Activated CD8-positive, alpha-beta memory T cell treated with anti-CD3 and anti-CD28 coated beads for 36 hours (primary cell): Measurements from ENCODE around the gene ZPBP2. TPM values are rescaled to one million over a fixed set of nuclear protein-coding genes. Genes with fewer than 3 reads are reported as not detected.
"Not testable (repeated sequence)": the region's sequence is repeated elsewhere in the genome, so short reads cannot be mapped to it uniquely, and the experiment has no call there.

ENCODE experiments used
- CTCF ChIA-PET: fragments of 350-600 bp; sonication (Branson Sonifier 250); formaldehyde crosslinking; loops from one replicate; lab custom pipeline; 2021; ENCODE audit warnings: antibody characterized with exemption; lab: Charles Lee
- POLR2A ChIA-PET: fragments of 350-600 bp; sonication (Branson Sonifier 250); formaldehyde crosslinking; loops from one replicate; lab custom pipeline; 2021; ENCODE audit warnings: antibody characterized with exemption; lab: Charles Lee
- total RNA-seq, 2 experiments: library from RNA; stranded (reverse); gene quantifications; one replicate each; pipeline ENCODE4 v1.2.3, GENCODE V29; 2021

Gene ZPBP2
- total RNA-seq, 2 experiments from 2014 or later = 0.42 to 0.44 TPM

- POLR2A ChIA-PET = no interaction called here
- CTCF ChIA-PET = interaction anchor here (1.0 to 1.5 kb wide), 2 partner anchors 10 to 72 kb away, joined by 3 to 4 read pairs; no protein-coding TSS in a partner anchor
Observed at GRCh38 chr17:39887078-39887477, 19.1 kb downstream of the ZPBP2 start.

DNA sequence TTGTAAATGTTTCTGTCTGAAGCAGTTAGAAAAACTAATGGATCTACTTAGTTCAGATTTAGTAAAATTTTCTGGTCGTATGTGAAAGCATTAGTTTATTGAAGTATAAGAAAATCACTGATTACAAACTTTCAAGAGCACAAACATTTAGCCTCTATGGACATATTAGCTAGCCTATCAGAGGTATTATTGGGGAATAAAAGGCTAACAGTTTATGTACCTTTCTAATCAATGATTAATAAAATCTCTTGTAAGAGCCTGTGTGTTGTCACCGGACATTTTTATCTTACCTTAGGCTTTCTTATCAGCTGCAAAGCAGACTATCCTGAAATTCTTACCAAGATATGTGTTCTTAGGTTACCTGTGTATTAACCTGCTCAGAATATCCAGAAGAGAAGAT lies 21.2 kb downstream of the ZPBP2 start:
- POLR2A ChIA-PET = no interaction called here
- CTCF ChIA-PET = no interaction called here

DNA sequence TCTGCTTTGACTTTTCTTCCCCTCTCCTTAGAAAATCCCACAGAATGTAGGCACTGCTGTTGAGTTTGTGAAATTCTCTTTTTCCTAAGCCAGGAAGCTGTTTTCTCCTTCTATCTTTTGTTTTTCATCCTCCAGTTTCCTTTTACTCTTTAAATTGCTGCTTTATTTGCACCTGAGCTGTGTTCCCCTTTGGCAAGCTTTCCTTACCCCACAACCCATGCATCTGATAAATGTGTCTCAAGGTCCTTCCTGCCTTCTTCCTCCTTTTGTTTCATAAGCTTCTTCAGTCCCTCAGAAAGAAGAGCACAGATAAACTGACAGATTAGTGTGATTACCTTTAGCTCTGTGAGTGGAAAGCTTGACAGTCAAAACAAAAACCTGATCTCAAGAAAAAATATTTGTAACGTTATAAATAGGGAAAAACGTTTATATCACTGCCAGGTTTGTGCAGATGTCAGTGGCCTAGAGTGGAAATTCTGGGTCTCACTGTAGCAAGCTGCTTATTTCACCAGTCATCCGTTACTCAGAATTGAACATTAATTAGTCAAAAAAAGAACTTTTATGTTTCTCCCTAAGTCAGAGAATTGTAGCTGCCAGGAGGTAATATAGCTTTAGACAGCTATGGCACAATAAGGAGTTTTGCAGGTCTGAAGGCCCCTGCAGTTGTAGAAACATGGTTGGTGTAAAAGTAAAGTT lies 26.8 kb downstream of the ZPBP2 start:
- ChIA-PET CTCF (interaction anchor here (0.7 to 1.5 kb wide), 2 partner anchors 46 to 86 kb away, joined by 3 to 4 read pairs; partner anchors contain the start of gene PSMD3), POLR2A (interaction anchor here (0.7 kb wide), 1 partner anchor 31 kb away, joined by 3 read pairs; no protein-coding TSS in a partner anchor)

DNA sequence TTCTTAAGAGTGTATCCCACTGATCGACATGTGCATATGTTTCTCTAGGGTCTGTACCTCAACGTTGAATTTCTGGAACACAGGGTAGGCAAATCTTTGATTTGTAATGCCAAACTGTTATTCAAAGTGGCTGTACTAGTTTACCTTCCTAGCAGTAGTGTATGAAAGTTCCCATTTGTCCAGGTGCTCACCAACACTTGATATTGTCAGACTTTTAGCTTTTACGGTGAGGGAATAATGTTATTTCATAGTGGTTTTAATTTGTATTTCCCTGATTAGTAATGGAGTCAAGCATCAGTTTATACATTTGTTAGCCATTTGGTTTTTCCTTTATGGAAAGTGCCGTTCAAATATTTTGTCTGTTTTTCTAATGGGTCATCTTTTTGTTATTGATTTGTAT lies 30.1 kb downstream of the ZPBP2 start:
- ChIA-PET POLR2A (no interaction called here), CTCF (interaction anchor here (0.6 kb wide), 1 partner anchor 13 kb away, joined by 3 read pairs; no protein-coding TSS in a partner anchor)

GRCh38 chr17:39899215-39899614 lies 31.2 kb downstream of the ZPBP2 start:
- CTCF ChIA-PET = interaction anchor here (0.9 kb wide), 1 partner anchor 17 kb away, joined by 3 read pairs; no protein-coding TSS in a partner anchor
- POLR2A ChIA-PET = no interaction called here

- POLR2A ChIA-PET = not testable (repeated sequence)
Observed at GRCh38 chr17:39902027-39902426, 34.0 kb downstream of the ZPBP2 start.

GRCh38 chr17:39903158-39903884 lies 35.3 kb downstream of the ZPBP2 start:
- ChIA-PET CTCF (interaction anchor here (1.3 kb wide), 1 partner anchor 208 kb away, joined by 3 read pairs; no protein-coding TSS in a partner anchor), POLR2A (no interaction called here)

More at GRCh38 chr17:39902027-39902426, 34.0 kb downstream of the ZPBP2 start:
- CTCF ChIA-PET = interaction anchor here (0.6 kb wide), 1 partner anchor 352 kb away, joined by 3 read pairs; no protein-coding TSS in a partner anchor

GRCh38 chr17:39904990-39905288 lies 36.9 kb downstream of the ZPBP2 start:
- POLR2A ChIA-PET = no interaction called here

DNA sequence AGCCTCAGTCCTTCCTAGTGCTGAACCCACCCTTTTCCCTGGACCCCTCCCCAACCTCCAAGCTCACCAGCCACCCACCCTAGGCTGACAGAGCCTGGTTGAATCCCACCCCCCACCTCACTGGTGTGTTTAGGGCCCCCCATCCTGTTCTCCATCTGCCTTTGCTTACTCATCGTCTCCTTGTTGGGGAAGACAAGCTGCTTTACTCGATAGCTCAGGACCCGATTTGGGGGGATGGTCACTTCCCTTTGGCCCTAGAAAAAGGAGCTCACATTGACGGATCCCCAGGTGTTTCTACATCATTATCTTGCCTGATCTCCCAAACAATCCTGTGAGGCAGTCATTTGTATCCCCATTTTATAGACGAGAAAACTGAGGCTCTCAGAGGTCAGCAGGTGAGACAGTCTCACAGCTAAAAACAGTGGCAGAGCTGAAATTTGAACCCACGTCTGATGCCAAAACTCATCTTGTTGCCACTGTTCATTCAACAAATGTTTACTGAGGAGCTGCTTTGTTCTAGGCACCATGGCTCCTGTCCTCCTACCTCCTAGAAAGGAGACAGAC lies 40.9 kb downstream of the ZPBP2 start:
- ChIA-PET POLR2A (no interaction called here), CTCF (no interaction called here)

More at GRCh38 chr17:39904990-39905288, 36.9 kb downstream of the ZPBP2 start:
- CTCF ChIA-PET = no interaction called here

GRCh38 chr17:39913989-39914388 lies 46.0 kb downstream of the ZPBP2 start:
- POLR2A ChIA-PET = no interaction called here
- CTCF ChIA-PET = no interaction called here

GRCh38 chr17:39915559-39915958 lies 47.6 kb downstream of the ZPBP2 start:
- POLR2A ChIA-PET = interaction anchor here (2.1 kb wide), 1 partner anchor 11 kb away, joined by 17 read pairs; the partner anchor contains the start of genes LRRC3C and ORMDL3
- CTCF ChIA-PET = interaction anchor here (1.5 to 1.6 kb wide), 2 partner anchors 11 to 64 kb away, joined by 3 to 6 read pairs; partner anchors contain the start of gene PSMD3

DNA sequence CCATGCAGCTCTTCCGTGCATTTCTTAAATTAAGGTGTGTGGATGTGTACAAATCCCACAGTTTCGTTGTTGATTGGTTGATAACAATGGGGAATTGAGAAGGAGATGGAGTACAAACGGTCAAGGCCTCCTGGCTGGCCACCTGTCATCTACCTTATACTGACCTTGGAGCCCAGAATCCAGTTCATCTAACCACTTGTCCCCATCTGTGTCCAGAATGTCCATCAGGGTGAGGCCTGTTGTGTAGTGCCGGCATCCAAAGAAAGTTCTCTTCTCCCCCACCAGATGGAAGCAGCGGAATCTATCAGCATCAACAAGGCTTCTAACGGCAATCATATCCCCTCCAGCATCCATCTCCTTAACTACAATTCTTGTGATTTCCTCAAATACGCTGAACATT lies 48.9 kb downstream of the ZPBP2 start:
- CTCF ChIA-PET = interaction anchor here (0.6 to 1.6 kb wide), 2 partner anchors 9 to 609 kb away, joined by 3 to 4 read pairs; no protein-coding TSS in a partner anchor
- POLR2A ChIA-PET = interaction anchor here (2.1 kb wide), 1 partner anchor 10 kb away, joined by 17 read pairs; the partner anchor contains the start of genes LRRC3C and ORMDL3

- ChIA-PET POLR2A (interaction anchor here (0.5 kb wide), 1 partner anchor 12 kb away, joined by 3 read pairs; no protein-coding TSS in a partner anchor), CTCF (no interaction called here)
Observed at GRCh38 chr17:39919087-39919683, 51.2 kb downstream of the ZPBP2 start.

GRCh38 chr17:39920218-39921210 lies 52.5 kb downstream of the ZPBP2 start:
- ChIA-PET POLR2A (interaction anchor here (0.6 kb wide), 1 partner anchor 190 kb away, joined by 3 read pairs; the partner anchor contains the start of gene MIEN1), CTCF (no interaction called here)

- ChIA-PET CTCF (no interaction called here), POLR2A (no interaction called here)
Observed at GRCh38 chr17:39921323-39921722, 53.3 kb downstream of the ZPBP2 start.

DNA sequence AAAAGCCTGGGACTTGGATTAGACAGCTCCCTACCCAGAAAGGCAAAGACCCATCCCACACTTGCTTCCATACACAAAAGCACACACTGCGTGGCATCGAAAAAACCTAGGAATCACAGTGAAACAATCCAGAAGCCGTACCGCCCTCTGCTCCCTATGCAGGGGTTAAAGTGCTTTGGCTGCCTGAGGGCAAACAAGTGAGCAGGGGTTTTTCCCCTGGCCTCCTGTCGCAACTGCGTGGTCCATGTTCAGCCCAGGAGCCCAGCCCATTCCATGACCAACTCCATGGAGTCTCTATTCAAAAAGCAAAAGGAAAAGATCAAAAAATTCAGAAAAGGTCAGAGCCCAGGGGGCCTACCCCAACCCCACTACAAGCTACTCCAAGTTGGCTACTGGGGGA lies 54.0 kb downstream of the ZPBP2 start:
- POLR2A ChIA-PET = interaction anchor here (0.6 kb wide), 1 partner anchor 293 kb away, joined by 3 read pairs; no protein-coding TSS in a partner anchor
- CTCF ChIA-PET = interaction anchor here (0.7 kb wide), 1 partner anchor 49 kb away, joined by 3 read pairs; no protein-coding TSS in a partner anchor

- ChIA-PET POLR2A (interaction anchor here (0.5 kb wide), 1 partner anchor 146 kb away, joined by 10 read pairs; no protein-coding TSS in a partner anchor), CTCF (no interaction called here)
Observed at GRCh38 chr17:39923230-39923629, 55.2 kb downstream of the ZPBP2 start.
